PC-3 (cell line): ENCODE data around the gene PPIL4.

Experiments
- CTCF ChIP-seq: fragments of 300-600 bp; sonication (generic); conservative IDR thresholded peaks from 2 replicates; pipeline ENCODE4 v1.5.1; 2017; ENCODE audit warnings: antibody characterized with exemption, low read depth, mild to moderate bottlenecking, low read length
- EZH2 ChIP-seq: fragments of 300-600 bp; sonication (generic); IDR thresholded peaks from one replicate; pipeline ENCODE4 v1.6.1; 2017; ENCODE audit warnings: antibody characterized with exemption, mild to moderate bottlenecking, low read length; ENCODE audit not compliant: unreplicated experiment

- TF ChIP-seq CTCF (no peak), EZH2 (no peak)
Observed at GRCh38 chr6:149487316-149487715, 58.5 kb downstream of the PPIL4 start.
